Neural progenitor cell (in vitro differentiated cells): ENCODE results near the gene HPSE2.

ENCODE experiments used
- EZH2 ChIP-seq: fragments of 200-600 bp; sonication (generic); IDR thresholded peaks from 2 replicates; pipeline ENCODE4 v1.6.1; 2017; ENCODE audit warnings: antibody characterized with exemption, mild to moderate bottlenecking, moderate library complexity
- TF ChIP-seq, protein P1 (sequence below): fragments of 200-600 bp; sonication (generic); IDR thresholded peaks from 2 replicates; pipeline ENCODE4 v1.5.1; 2017; ENCODE audit warnings: antibody characterized with exemption, mild to moderate bottlenecking

DNA sequence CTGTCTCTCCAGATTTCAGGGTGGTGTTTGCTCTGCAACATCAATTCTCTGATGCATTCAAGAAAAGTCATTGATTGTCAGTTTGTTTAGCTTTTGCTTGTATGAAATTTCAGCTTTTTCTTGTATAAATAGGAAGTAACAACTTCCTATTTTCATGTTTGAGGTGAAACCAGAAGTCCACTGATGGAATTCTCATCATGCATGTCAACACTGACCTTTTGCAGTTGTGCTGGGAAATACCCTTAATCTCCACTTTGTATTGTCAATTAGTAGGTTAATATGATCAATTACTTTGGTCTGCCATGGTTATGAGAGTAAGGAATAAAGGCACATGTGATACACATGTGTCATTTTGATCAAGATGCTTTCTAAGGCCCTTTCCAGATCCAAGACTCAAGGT lies 580.2 kb downstream of the HPSE2 start:
- TF ChIP-seq, protein P1, sequence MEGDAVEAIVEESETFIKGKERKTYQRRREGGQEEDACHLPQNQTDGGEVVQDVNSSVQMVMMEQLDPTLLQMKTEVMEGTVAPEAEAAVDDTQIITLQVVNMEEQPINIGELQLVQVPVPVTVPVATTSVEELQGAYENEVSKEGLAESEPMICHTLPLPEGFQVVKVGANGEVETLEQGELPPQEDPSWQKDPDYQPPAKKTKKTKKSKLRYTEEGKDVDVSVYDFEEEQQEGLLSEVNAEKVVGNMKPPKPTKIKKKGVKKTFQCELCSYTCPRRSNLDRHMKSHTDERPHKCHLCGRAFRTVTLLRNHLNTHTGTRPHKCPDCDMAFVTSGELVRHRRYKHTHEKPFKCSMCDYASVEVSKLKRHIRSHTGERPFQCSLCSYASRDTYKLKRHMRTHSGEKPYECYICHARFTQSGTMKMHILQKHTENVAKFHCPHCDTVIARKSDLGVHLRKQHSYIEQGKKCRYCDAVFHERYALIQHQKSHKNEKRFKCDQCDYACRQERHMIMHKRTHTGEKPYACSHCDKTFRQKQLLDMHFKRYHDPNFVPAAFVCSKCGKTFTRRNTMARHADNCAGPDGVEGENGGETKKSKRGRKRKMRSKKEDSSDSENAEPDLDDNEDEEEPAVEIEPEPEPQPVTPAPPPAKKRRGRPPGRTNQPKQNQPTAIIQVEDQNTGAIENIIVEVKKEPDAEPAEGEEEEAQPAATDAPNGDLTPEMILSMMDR, result no peak
- no peak for TF ChIP-seq EZH2
